Smooth muscle cell (in vitro differentiated cells): ENCODE measurements around the gene TMED9. TPM values are rescaled to one million over a fixed set of nuclear protein-coding genes. Genes with fewer than 3 reads are reported as not detected.
A peak's percentile ranks its signal among the peaks of the same experiment; 100 is the strongest.
"Not testable (repeated sequence)": the region's sequence is repeated elsewhere in the genome, so short reads cannot be mapped to it uniquely, and the experiment has no call there.

Source experiments
- DNase-seq: peaks from one replicate; lab custom pipeline; 2025; ENCODE audit not compliant: unreplicated experiment; lab: John Stamatoyannopoulos, UW
- H2AFZ ChIP-seq: fragments of 200-600 bp; sonication (generic); 2 replicates; pipeline ENCODE4 v1.6.0; 2016; ENCODE audit warnings: antibody characterized with exemption, low read depth, mild to moderate bottlenecking
- H3F3A ChIP-seq: fragments of 200-600 bp; sonication (generic); 2 replicates; pipeline ENCODE4 v1.6.0; 2017; ENCODE audit warnings: antibody characterized with exemption, low read depth
- H3K27ac ChIP-seq: fragments of 200-600 bp; sonication (generic); 2 replicates; pipeline ENCODE4 v1.5.1; 2016; ENCODE audit warnings: low read depth, mild to moderate bottlenecking
- H3K27me3 ChIP-seq: fragments of 200-600 bp; sonication (generic); 2 replicates; pipeline ENCODE4 v1.6.1; 2016; ENCODE audit warnings: low read depth, mild to moderate bottlenecking
- H3K36me3 ChIP-seq: fragments of 200-600 bp; sonication (generic); 2 replicates; pipeline ENCODE4 v1.5.1; 2016; ENCODE audit warnings: low read depth
- H3K4me1 ChIP-seq: fragments of 200-600 bp; sonication (generic); 2 replicates; pipeline ENCODE4 v1.5.1; 2016; ENCODE audit warnings: low read depth
- H3K4me2 ChIP-seq: fragments of 200-600 bp; sonication (generic); 2 replicates; pipeline ENCODE4 v1.6.0; 2016; ENCODE audit warnings: mild to moderate bottlenecking
- H3K4me3 ChIP-seq: fragments of 200-600 bp; sonication (generic); 2 replicates; pipeline ENCODE4 v1.5.1; 2016; ENCODE audit warnings: mild to moderate bottlenecking
- H3K79me2 ChIP-seq: fragments of 200-600 bp; sonication (generic); 2 replicates; pipeline ENCODE4 v1.6.0; 2016; ENCODE audit warnings: low read depth, mild to moderate bottlenecking
- H3K9ac ChIP-seq: fragments of 200-600 bp; sonication (generic); 2 replicates; pipeline ENCODE4 v1.6.0; 2016; ENCODE audit warnings: low read depth
- H3K9me3 ChIP-seq: fragments of 200-600 bp; sonication (generic); replicated peaks from 2 replicates; pipeline ENCODE4 v1.5.1; 2016; ENCODE audit warnings: low read depth
- H4K20me1 ChIP-seq: fragments of 200-600 bp; sonication (generic); 2 replicates; pipeline ENCODE4 v1.6.0; 2016; ENCODE audit warnings: low read depth
- WGBS: methylation state at CpG from one replicate; pipeline ENCODE4 v1.1.7; 2016; ENCODE audit warnings: low lambda C conversion rate; 5-methylcytosine and 5-hydroxymethylcytosine counted together
- polyA plus RNA-seq: library from polyadenylated mRNA; unstranded; fragments of >200 nt; fragmentation: Nextera tagmentation; extraction: Ambion mirVana; gene quantifications from 2 replicates; pipeline ENCODE4 v1.2.1, GENCODE V29; 2016
- total RNA-seq: library from RNA; depleted of rRNA; stranded (reverse); fragments of >200 nt; gene quantifications from 2 replicates; pipeline ENCODE4 v1.2.3, GENCODE V29; 2014
- TF ChIP-seq, protein P1 (sequence below): fragments of 200-600 bp; sonication (generic); IDR thresholded peaks from 2 replicates; pipeline ENCODE4 v1.5.1; 2017; ENCODE audit warnings: borderline replicate concordance, mild to moderate bottlenecking, antibody characterized with exemption; ENCODE audit not compliant: insufficient read depth, poor library complexity, severe bottlenecking

TMED9 gene
- total and polyA plus RNA-seq, 2 experiments from 2014 or later, result 224 to 662 TPM

DNA sequence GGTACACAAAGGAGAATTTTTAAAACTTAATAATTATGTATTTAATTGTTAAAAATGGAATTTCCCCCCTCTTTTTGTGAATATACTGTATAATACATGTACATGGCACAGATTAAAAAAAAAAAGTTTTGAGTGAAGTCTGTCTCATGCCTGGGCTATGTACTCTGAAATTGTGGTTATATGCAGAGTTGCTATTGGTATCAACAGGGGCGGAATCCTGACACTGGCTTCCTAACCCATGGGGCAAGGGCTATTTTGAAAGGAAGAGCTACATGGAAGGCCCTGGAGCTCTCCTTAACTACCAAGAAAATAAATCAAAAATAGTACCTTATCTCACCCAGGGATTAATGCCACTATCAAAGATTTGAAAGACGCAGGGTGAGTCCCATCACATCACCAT, 36.8 kb upstream of the TMED9 start:
- Histone ChIP-seq H3K27ac (no peak overlapping the region), H4K20me1 (peaks cover 36% of the 10 kb centered on the region), H3K9me3 (no peaks in the 10 kb centered on the region), H3F3A (no peaks in the 10 kb centered on the region), H3K4me3 (peak overlapping the region; percentile 89), H3K4me1 (peaks cover 19% of the 10 kb centered on the region), H3K79me2 (peaks cover 45% of the 10 kb centered on the region), H3K9ac (no peak overlapping the region), H3K27me3 (no peaks in the 10 kb centered on the region), H3K36me3 (no peaks in the 10 kb centered on the region), H2AFZ (no peak overlapping the region), H3K4me2 (peak overlapping the region; percentile 86)
- TF ChIP-seq, protein P1, sequence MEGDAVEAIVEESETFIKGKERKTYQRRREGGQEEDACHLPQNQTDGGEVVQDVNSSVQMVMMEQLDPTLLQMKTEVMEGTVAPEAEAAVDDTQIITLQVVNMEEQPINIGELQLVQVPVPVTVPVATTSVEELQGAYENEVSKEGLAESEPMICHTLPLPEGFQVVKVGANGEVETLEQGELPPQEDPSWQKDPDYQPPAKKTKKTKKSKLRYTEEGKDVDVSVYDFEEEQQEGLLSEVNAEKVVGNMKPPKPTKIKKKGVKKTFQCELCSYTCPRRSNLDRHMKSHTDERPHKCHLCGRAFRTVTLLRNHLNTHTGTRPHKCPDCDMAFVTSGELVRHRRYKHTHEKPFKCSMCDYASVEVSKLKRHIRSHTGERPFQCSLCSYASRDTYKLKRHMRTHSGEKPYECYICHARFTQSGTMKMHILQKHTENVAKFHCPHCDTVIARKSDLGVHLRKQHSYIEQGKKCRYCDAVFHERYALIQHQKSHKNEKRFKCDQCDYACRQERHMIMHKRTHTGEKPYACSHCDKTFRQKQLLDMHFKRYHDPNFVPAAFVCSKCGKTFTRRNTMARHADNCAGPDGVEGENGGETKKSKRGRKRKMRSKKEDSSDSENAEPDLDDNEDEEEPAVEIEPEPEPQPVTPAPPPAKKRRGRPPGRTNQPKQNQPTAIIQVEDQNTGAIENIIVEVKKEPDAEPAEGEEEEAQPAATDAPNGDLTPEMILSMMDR, result no peak
- no peak for DNase-seq
- 100% methylated on average over 2 of the region's 2 CpGs for WGBS

DNA sequence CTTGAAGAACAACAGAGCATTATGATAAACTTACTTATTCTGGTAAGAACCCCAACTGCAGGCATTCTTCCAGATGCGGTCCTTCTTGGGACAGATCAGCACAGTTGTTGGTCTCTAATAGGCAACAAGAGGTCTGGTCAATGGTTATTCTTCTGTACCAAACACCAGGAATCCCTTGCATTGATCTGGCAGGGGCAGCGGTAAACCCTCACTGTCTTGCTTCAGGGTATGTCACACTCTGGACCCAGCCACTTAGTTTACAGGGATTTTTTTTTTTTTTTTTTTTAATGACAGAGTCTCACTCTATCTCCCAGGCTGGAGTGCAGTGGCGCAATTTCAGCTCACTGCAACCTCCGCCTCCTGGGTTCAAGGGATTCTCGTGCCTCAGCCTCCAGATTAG, 36.3 kb upstream of the TMED9 start:
- 93% methylated on average over 5 of the region's 5 CpGs for WGBS
- no peak overlapping the region for H3K4me2 ChIP-seq
- H3K9me3 ChIP-seq, result no peaks in the 10 kb centered on the region
- peaks cover 41% of the 10 kb centered on the region for H3K79me2 ChIP-seq
- H3K27ac ChIP-seq, result no peak overlapping the region
- no peaks in the 10 kb centered on the region for H3K27me3 ChIP-seq
- TF ChIP-seq, protein P1, result no peak
- no peaks in the 10 kb centered on the region for H3K36me3 ChIP-seq
- H3K4me1 ChIP-seq, result peaks cover 19% of the 10 kb centered on the region
- no peak overlapping the region for H2AFZ ChIP-seq
- no peaks in the 10 kb centered on the region for H3F3A ChIP-seq
- DNase-seq, result no peak
- H3K9ac ChIP-seq, result no peak overlapping the region
- H4K20me1 ChIP-seq, result peaks cover 32% of the 10 kb centered on the region
- no peak overlapping the region for H3K4me3 ChIP-seq

DNA sequence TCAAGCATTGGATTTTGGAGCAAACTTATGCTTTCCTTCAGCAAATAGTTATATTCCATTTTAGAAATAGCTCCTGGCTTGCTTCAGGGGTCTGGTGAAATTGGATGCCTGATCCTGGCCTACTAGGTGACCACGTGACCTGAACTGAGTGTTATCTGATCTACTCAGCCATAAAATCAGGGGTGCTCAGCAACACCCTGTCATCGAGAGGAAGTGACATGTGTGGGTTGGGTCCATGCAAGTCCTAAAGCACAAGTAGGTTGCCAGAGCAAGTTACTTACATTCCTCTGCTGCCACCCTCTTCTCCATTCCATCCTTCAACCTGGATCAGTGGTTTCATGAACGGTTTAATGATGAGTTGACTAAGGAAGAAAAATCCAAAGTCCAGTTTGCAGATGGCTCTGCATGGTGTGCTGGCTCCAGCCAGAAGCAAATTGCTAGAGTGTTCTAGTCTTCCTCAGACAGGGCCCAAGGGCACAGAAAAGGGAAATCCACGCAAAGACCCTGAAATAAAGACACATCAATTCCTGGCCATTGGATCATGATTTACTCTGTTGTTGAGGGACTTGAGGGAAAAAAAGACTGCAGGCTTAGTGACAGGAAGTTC, 34.9 kb upstream of the TMED9 start:
- Histone ChIP-seq H4K20me1 (peaks cover 17% of the 10 kb centered on the region), H3K4me2 (no peak overlapping the region), H3K79me2 (peaks cover 26% of the 10 kb centered on the region), H3K4me3 (no peak overlapping the region), H3K27ac (no peak overlapping the region), H3K27me3 (no peaks in the 10 kb centered on the region), H3F3A (no peaks in the 10 kb centered on the region), H3K36me3 (no peaks in the 10 kb centered on the region), H3K9ac (no peak overlapping the region), H3K4me1 (peaks cover 19% of the 10 kb centered on the region), H3K9me3 (no peaks in the 10 kb centered on the region), H2AFZ (no peak overlapping the region)
- TF ChIP-seq, protein P1, result no peak
- no peak for DNase-seq
- WGBS, result 52% methylated on average over 4 of the region's 4 CpGs

DNA sequence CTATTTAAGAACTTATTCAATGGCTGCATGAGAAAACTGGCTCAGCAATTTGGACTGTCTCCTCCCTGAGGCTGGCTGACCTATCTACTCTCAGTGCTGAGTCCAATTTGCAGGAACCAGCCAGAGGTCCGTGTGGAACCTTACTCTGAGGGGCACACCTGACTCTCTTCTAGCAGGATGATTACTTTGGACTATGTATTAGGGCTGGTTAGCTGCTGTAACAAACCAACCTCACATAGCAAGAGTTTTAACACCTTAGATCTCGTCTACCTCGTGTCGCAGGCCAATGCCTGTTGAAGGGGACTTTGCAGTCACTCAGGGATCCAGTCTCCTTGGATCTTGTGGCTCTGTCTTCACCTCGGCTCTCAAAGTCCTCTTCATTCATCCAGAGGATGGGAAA, 34.2 kb upstream of the TMED9 start:
- Histone ChIP-seq H2AFZ (no peak overlapping the region), H3K27ac (no peak overlapping the region), H3K4me3 (no peak overlapping the region), H3K27me3 (no peaks in the 10 kb centered on the region), H3K36me3 (no peaks in the 10 kb centered on the region), H3K9ac (no peak overlapping the region), H3F3A (no peaks in the 10 kb centered on the region), H3K4me1 (peaks cover 14% of the 10 kb centered on the region), H4K20me1 (peaks cover 10% of the 10 kb centered on the region), H3K9me3 (no peaks in the 10 kb centered on the region), H3K79me2 (peaks cover 19% of the 10 kb centered on the region), H3K4me2 (no peak overlapping the region)
- 90% methylated on average over 5 of the region's 5 CpGs for WGBS
- DNase-seq, result no peak
- TF ChIP-seq, protein P1, result no peak

DNA sequence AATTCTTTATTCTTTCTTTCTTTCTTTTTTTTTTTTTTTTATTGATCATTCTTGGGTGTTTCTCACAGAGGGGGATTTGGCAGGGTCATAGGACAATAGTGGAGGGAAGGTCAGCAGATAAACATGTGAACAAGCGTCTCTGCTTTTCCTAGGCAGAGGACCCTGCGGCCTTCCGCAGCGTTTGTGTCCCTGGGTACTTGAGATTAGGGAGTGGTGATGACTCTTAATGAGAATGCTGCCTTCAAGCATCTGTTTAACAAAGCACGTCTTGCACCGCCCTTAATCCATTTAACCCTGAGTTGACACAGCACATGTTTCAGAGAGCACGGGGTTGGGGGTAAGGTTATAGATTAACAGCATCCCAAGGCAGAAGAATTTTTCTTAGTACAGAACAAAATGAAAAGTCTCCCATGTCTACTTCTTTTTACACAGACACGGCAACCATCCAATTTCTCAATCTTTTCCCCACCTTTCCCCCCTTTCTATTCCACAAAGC, 32.5 kb upstream of the TMED9 start:
- not testable (repeated sequence) for H3K4me1 ChIP-seq, H3K27me3 ChIP-seq, H3K9ac ChIP-seq, H3K79me2 ChIP-seq, H3K4me2 ChIP-seq, H2AFZ ChIP-seq, H3K36me3 ChIP-seq, DNase-seq, H3F3A ChIP-seq, H3K27ac ChIP-seq, H3K4me3 ChIP-seq, H4K20me1 ChIP-seq, H3K9me3 ChIP-seq
- WGBS, result 57% methylated on average over 8 of the region's 8 CpGs
